Spleen (tissue), 11 donors: Measurements from ENCODE around the gene NADK2. TPM values are rescaled to one million over a fixed set of nuclear protein-coding genes. Genes with fewer than 3 reads are reported as not detected.

Source experiments
- DNase-seq: peaks from one replicate; pipeline ENCODE4 v3.0.0-alpha.2; 2020
- H3K27ac ChIP-seq, 8 donors: fragments of 200-600 bp; sonication (generic) in 7 of 8; 1 replicate in 4 of 8; 2 replicates in 4 of 8; pipeline versions ENCODE4 v1.5.0 to v1.8.0; 2016 to 2021; ENCODE audit warnings: inconsistent platforms in 4 of 8, mild to moderate bottlenecking in 4 of 8, moderate library complexity in 1 of 8
- H3K27me3 ChIP-seq, 7 donors: fragments of 200-600 bp; sonication (generic) in 6 of 7; replicated peaks in 1 of 7; 1 replicate in 4 of 7; 2 replicates in 3 of 7; pipeline versions ENCODE4 v1.5.0 to v1.8.0; 2016 to 2021; ENCODE audit warnings: inconsistent platforms in 3 of 7, mild to moderate bottlenecking in 1 of 7
- H3K36me3 ChIP-seq, 6 donors: fragments of 200-600 bp; sonication (generic) in 5 of 6; 1 replicate in 4 of 6; 2 replicates in 2 of 6; pipeline versions ENCODE4 v1.5.0 to v1.8.0; 2016 to 2021; ENCODE audit warnings: inconsistent platforms in 2 of 6
- H3K4me1 ChIP-seq, 6 donors: fragments of 200-600 bp; sonication (generic) in 5 of 6; 1 replicate in 3 of 6; 2 replicates in 3 of 6; pipeline versions ENCODE4 v1.5.0 to v1.8.0; 2016 to 2021; ENCODE audit warnings: inconsistent platforms in 3 of 6
- H3K4me3 ChIP-seq, 8 donors: fragments of 200-600 bp; sonication (generic) in 7 of 8; 1 replicate in 4 of 8; 2 replicates in 4 of 8; pipeline versions ENCODE4 v1.5.0 to v1.8.0; 2016 to 2021; ENCODE audit warnings: inconsistent platforms in 4 of 8, mild to moderate bottlenecking in 4 of 8, moderate library complexity in 2 of 8
- H3K9me3 ChIP-seq, 8 donors: fragments of 200-600 bp; sonication (generic) in 7 of 8; 1 replicate in 4 of 8; 2 replicates in 4 of 8; pipeline versions ENCODE4 v1.5.0 to v1.8.0; 2016 to 2021; ENCODE audit warnings: inconsistent platforms in 4 of 8
- POLR2A ChIP-seq, 3 donors: fragments of 450-650 bp; IDR thresholded peaks; one replicate each; pipeline ENCODE4 v1.5.1; 2017; ENCODE audit warnings: antibody characterized with exemption in 3 of 3, mild to moderate bottlenecking in 1 of 3
- POLR2AphosphoS5 ChIP-seq, 3 donors: sonication (generic); formaldehyde crosslinking; IDR thresholded peaks; one replicate each; pipeline ENCODE4 v1.5.1; 2017; ENCODE audit warnings: antibody characterized with exemption in 3 of 3
- WGBS, 5 donors: extraction: QIAGEN DNeasy Blood & Tissue Kit in 3 of 5; methylation state at CpG; one replicate each; pipeline versions ENCODE4 v1.1.5 to v1.1.7; 2013 to 2018; 5-methylcytosine and 5-hydroxymethylcytosine counted together
- intact Hi-C: fragments of 100-400 bp; cut with DNase I; formaldehyde crosslinking; loops from one replicate; pipeline ENCODE4 v1.15.0; 2023; ENCODE audit warnings: low total_unique reads
- polyA plus RNA-seq, 3 donors: library from polyadenylated mRNA; stranded (reverse); fragments of 200-250 nt; gene quantifications; one replicate each; pipeline ENCODE4 v1.2.1, GENCODE V29; 2013
- total RNA-seq, 7 donors: library from RNA; depleted of rRNA in 3 of 7; stranded (reverse); fragments of >200 nt in 3 of 7; fragmentation: NEBNext Ultra II Directional in 4 of 7; extraction: Animal tissue kit (Norgen Biotek cat#: 25700) in 4 of 7; gene quantifications; one replicate each; pipeline versions ENCODE4 v1.1.0 to v1.2.1, GENCODE V29; 2016 to 2021
- TF ChIP-seq, protein P1 (sequence below), 11 experiments: fragments of 200-600 bp in 7 of 11; fragments of 450-650 bp in 4 of 11; sonication (generic) in 4 of 11; IDR thresholded peaks in 8 of 11; conservative IDR thresholded peaks in 3 of 11; 1 replicate in 7 of 11; 2 replicates in 4 of 11; pipeline versions ENCODE4 v1.4.0 to v1.8.0; 2016 to 2021; ENCODE audit warnings: antibody characterized with exemption in 11 of 11, inconsistent platforms in 4 of 11, mild to moderate bottlenecking in 1 of 11
- donor health status: healthy with polysubstance abuse.
- donor health status: DM: no; HTN: no; CAD: no; lungs with moderate emphysema.
- donor health status: DM: no; HTN: no; CAD: no.
- donor health status: Bipolar disorder and iron deficiency.
- donor health status: healthy.
- donor health status: DM: no; HTN: no; CAD: no.
- donor health status: DM: yes; HTN: yes; CAD: no.

Gene NADK2
- total and polyA plus RNA-seq, 10 donors = 5.3 to 21.8 (median 15.9) TPM

- no peak for DNase-seq
- 94 to 97% (median 96%) methylated on average over 1 of the region's 1 CpG for WGBS, 5 donors
- H3K27me3 ChIP-seq = no peaks in the 10 kb centered on the region
- H3K4me3 ChIP-seq = no peak overlapping the region
- intact Hi-C loops = no loop called here
- H3K4me1 ChIP-seq = no peaks in the 10 kb centered on the region
- TF ChIP-seq POLR2A (IDR thresholded peaks at IDR 0.05) = no peak
- no peak for TF ChIP-seq POLR2AphosphoS5 (IDR thresholded peaks at IDR 0.05)
- TF ChIP-seq, protein P1, sequence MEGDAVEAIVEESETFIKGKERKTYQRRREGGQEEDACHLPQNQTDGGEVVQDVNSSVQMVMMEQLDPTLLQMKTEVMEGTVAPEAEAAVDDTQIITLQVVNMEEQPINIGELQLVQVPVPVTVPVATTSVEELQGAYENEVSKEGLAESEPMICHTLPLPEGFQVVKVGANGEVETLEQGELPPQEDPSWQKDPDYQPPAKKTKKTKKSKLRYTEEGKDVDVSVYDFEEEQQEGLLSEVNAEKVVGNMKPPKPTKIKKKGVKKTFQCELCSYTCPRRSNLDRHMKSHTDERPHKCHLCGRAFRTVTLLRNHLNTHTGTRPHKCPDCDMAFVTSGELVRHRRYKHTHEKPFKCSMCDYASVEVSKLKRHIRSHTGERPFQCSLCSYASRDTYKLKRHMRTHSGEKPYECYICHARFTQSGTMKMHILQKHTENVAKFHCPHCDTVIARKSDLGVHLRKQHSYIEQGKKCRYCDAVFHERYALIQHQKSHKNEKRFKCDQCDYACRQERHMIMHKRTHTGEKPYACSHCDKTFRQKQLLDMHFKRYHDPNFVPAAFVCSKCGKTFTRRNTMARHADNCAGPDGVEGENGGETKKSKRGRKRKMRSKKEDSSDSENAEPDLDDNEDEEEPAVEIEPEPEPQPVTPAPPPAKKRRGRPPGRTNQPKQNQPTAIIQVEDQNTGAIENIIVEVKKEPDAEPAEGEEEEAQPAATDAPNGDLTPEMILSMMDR (IDR thresholded peaks at IDR 0.05 in 8 of 11, conservative IDR thresholded peaks at IDR 0.05 in 3 of 11) = no peak
- H3K27ac ChIP-seq = no peak overlapping the region
- peaks cover 0 to 92% (median 28%) of the 10 kb centered on the region in 6 donors for H3K36me3 ChIP-seq
- H3K9me3 ChIP-seq = no peaks in the 10 kb centered on the region
These were observed 23.7 kb downstream of the NADK2 start for GRCh38 chr5:36217988-36218387.

- TF ChIP-seq POLR2A (IDR thresholded peaks at IDR 0.05) = no peak
- TF ChIP-seq, protein P1 (IDR thresholded peaks at IDR 0.05 in 8 of 11, conservative IDR thresholded peaks at IDR 0.05 in 3 of 11) = no peak
- TF ChIP-seq POLR2AphosphoS5 (IDR thresholded peaks at IDR 0.05) = no peak
- Histone ChIP-seq H3K4me3 (no peak overlapping the region), H3K9me3 (no peaks in the 10 kb centered on the region), H3K27me3 (no peaks in the 10 kb centered on the region), H3K36me3 (peaks cover 0 to 92% (median 31%) of the 10 kb centered on the region in 6 donors), H3K27ac (no peak overlapping the region), H3K4me1 (no peaks in the 10 kb centered on the region)
- intact Hi-C loops = no loop called here
- 91 to 99% (median 94%) methylated on average over 1 of the region's 1 CpG for WGBS, 5 donors
- no peak for DNase-seq
These were observed 24.2 kb downstream of the NADK2 start for GRCh38 chr5:36217567-36217966.

- H3K9me3 ChIP-seq = no peaks in the 10 kb centered on the region
- no peak overlapping the region for H3K27ac ChIP-seq
- H3K4me3 ChIP-seq = no peak overlapping the region
- no peaks in the 10 kb centered on the region for H3K4me1 ChIP-seq
- no peak for DNase-seq
- intact Hi-C loops = no loop called here
- H3K27me3 ChIP-seq = no peaks in the 10 kb centered on the region
- peaks cover 0 to 92% (median 39%) of the 10 kb centered on the region in 6 donors for H3K36me3 ChIP-seq
- TF ChIP-seq POLR2AphosphoS5 (IDR thresholded peaks at IDR 0.05) = no peak
- WGBS, 5 donors = 45 to 60% (median 52%) methylated on average over 2 of the region's 2 CpGs
These were observed 25.8 kb downstream of the NADK2 start for GRCh38 chr5:36215910-36216309.

GRCh38 chr5:36214436-36214835 lies 27.3 kb downstream of the NADK2 start:
- 91 to 97% (median 95%) methylated on average over 3 of the region's 3 CpGs for WGBS, 5 donors
- DNase-seq = no peak
- H3K27ac ChIP-seq = no peak overlapping the region
- no peaks in the 10 kb centered on the region for H3K4me1 ChIP-seq
- intact Hi-C loops = no loop called here
- no peaks in the 10 kb centered on the region for H3K9me3 ChIP-seq
- H3K36me3 ChIP-seq = peaks cover 0 to 93% (median 38%) of the 10 kb centered on the region in 6 donors
- TF ChIP-seq POLR2A (IDR thresholded peaks at IDR 0.05) (no peak), POLR2AphosphoS5 (IDR thresholded peaks at IDR 0.05) (no peak)
- TF ChIP-seq, protein P1 (IDR thresholded peaks at IDR 0.05 in 8 of 11, conservative IDR thresholded peaks at IDR 0.05 in 3 of 11) = no peak
- H3K27me3 ChIP-seq = no peaks in the 10 kb centered on the region
- H3K4me3 ChIP-seq = no peak overlapping the region

GRCh38 chr5:36209664-36210063 lies 32.1 kb downstream of the NADK2 start:
- WGBS, 5 donors = 95 to 99% (median 97%) methylated on average over 3 of the region's 3 CpGs
- Histone ChIP-seq H3K4me1 (no peaks in the 10 kb centered on the region), H3K27me3 (no peaks in the 10 kb centered on the region), H3K9me3 (no peaks in the 10 kb centered on the region), H3K36me3 (peaks cover 0 to 81% (median 31%) of the 10 kb centered on the region in 6 donors), H3K4me3 (no peak overlapping the region), H3K27ac (no peak overlapping the region)
- TF ChIP-seq POLR2A (IDR thresholded peaks at IDR 0.05) (no peak), POLR2AphosphoS5 (IDR thresholded peaks at IDR 0.05) (no peak)
- TF ChIP-seq, protein P1 (IDR thresholded peaks at IDR 0.05 in 8 of 11, conservative IDR thresholded peaks at IDR 0.05 in 3 of 11) = no peak
- intact Hi-C loops = no loop called here
- DNase-seq = no peak
